Forelimb muscle (tissue), 1 donor: Measurements from ENCODE around the gene MACF1. TPM values are rescaled to one million over a fixed set of nuclear protein-coding genes. Genes with fewer than 3 reads are reported as not detected.
"Not testable (repeated sequence)": the region's sequence is repeated elsewhere in the genome, so short reads cannot be mapped to it uniquely, and the experiment has no call there.

Source experiments
- DNase-seq: peaks from one replicate; pipeline ENCODE4 v3.0.0-alpha.2; 2013; ENCODE audit warnings: low read depth
- polyA plus RNA-seq: library from polyadenylated mRNA; unstranded; fragments of 120-200 nt; gene quantifications from one replicate; pipeline ENCODE4 v1.2.1, GENCODE V29; 2013; ENCODE audit not compliant: insufficient read length

The MACF1 gene
- polyA plus RNA-seq, 1 donor, result 263 TPM

DNA sequence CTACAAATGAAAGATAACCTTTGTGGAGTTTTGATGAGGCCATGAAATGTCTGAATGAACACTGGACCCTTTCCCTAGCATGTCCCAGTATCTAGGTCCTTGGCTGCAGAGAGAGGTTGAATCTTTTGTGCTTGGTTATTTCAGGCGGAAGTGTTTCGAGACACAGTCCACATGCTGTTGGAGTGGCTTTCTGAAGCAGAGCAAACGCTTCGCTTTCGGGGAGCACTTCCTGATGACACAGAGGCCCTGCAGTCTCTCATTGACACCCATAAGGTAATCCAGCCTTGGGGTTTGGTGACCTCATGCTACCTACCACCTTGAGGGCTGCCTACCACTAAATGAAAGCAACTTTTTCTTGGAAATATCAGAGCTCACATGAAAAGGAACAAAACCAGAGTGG lies 248.0 kb downstream of the MACF1 start:
- no peak for DNase-seq

DNA sequence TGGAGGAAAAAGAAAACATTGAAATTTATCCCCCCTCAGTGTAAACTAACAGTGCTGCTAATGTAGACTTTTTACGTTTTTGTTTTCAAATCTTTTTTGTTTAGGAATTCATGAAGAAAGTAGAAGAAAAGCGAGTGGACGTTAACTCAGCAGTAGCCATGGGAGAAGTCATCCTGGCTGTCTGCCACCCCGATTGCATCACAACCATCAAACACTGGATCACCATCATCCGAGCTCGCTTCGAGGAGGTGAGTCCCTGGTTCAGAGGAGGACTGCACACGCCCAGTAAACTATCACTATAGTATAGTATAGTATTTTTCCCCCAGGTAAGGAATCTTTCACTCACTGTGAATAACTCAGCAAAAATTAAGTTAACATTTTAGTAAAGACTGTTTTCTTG lies 249.1 kb downstream of the MACF1 start:
- no peak for DNase-seq

DNA sequence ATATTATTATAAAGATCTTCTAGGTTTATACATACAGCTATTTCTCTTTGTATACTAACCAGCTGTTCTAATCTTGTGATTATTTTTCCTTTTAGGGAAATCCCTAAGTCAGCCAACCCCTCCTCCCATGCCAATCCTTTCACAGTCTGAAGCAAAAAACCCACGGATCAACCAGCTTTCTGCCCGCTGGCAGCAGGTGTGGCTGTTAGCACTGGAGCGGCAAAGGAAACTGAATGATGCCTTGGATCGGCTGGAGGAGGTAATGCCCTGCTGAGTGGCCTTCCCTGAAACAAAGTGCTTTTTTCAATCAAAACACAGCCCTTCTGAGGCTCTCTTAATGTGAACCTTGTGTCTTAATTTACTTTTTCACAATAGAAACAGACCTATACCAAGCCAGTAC lies 254.5 kb downstream of the MACF1 start:
- no peak for DNase-seq

DNA sequence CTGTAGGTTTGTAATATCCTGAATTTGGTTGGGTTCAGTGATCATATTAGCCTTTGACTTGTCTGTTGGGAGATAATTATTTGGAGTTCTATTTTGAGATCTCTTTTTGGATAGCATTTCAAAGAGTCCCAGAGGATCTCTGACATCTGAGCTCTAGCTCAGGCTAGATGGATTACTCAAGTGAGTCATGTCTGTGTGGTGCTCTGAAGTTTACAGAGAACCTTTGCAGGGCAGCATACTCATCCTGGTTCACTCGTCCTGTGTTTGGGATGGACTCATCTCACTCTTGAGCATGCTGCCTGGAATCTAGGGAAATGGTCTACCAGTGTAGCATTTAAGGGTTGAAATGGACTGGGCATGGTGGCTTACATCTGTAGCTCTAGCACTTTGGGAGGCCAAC lies 257.6 kb downstream of the MACF1 start:
- no peak for DNase-seq

DNA sequence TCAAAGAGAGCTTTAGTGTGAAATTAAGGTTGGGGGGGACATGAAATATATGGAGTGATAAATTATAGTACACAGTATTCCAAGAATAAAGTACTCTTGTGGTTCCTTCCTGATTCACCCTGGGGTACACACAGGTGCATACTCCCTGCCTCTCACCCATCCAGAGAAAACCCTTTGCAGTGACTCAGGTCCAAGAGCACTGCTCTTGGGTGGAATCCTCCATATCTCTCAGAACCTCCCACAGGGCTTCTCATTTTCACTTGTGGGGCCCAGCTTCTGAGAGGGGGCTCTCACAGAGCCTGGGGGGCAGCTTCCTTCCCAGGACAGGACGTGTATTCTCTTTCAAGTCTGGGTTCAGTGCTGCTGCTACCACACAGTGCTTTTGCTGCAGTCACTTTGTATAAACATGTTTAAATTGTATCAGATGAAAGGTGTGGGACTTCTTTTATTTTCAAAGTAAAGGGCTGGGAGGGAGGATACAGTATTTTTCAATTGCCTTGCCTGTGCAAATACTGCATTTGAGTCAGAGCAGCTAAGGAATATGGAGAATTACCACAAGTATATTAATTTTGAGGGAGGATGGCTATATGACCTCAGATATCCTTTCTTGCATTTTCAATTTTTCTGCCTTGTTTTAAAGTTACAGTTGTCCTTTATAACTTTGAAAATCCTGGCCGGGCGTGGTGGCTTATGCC lies 262.1 kb downstream of the MACF1 start:
- DNase-seq, result no peak

DNA sequence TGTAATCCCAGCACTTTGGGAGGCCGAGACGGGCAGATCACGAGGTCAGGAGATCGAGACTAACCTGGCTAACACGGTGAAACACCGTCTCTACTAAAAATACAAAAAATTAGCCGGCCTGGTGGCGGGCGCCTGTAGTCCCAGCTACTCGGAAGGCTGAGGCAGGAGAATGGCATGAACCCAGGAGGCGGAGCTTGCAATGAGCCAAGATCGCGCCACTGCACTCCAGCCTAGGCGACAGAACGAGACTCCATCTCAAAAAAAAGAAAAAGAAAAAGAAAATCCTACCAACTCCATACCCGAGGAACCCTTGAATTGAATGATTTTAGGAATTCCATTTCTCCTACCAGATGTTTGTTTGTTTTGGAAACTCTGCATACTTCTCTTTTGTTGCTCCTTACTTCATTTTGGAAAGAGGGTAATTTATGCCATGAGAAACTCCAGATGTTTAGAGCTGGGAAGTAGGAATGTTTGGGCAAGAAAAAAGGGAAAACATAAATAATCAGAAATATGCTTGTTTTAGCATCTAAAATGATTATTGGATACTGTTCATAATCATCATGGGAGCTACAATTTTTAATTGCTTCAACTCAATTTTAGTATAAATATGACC lies 262.7 kb downstream of the MACF1 start:
- DNase-seq, result not testable (repeated sequence)

DNA sequence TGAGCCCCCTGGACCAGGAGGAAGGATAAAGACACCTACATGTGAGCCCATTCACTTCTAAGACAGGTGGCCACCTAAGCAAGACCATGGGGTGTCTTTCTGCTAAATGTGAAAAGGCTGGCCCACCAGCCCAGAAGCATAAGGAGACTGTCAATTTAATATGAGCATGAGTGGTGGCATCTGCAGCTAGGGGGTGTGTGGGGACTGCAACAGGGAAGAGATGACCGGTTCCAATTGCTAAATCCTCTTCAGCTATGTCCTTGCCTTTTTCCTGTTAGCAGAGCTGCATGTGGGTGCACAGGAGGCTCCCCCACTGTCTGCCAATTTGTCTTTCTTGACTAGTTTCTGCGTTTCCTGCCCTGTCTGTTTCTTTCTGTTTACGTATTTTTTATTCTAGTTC lies 264.7 kb downstream of the MACF1 start:
- DNase-seq, result no peak

DNA sequence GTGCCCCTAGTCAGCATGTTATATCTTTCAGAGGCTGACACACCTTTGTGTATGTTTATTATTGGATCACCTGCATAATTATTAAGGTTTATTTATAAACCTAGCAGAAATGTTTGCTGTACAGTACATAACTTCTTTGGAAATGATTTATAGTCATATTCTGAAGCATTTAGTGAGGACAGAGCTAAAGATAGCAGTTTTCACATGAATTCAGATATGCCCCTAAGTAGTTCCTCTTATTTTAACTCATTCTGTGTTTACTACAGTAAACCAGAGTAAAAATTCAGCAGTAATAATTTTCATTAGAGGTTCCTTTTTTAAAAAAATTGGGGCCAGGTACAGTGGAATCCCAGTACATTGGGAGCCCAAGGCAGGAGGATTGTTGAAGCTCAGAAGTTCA lies 265.5 kb downstream of the MACF1 start:
- DNase-seq, result no peak

DNA sequence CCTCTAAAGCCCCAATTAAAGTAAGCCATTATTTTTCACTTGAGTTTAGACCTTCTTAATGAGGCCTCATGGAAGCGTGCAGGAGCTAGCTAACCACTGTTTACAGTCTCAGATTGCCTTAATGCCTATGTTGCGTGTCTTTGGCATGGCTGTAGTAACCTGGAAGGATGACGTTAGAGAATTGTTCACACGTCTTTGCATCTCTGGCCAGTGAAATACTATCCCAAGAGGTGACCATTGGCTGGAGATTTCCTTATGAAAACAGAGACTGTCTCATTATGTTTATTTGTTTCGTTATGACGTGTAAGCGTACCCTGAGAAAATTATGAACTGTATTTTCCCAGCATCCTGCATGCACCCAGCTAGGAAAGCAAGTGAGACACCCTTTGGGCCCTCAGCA lies 268.3 kb downstream of the MACF1 start:
- no peak for DNase-seq

DNA sequence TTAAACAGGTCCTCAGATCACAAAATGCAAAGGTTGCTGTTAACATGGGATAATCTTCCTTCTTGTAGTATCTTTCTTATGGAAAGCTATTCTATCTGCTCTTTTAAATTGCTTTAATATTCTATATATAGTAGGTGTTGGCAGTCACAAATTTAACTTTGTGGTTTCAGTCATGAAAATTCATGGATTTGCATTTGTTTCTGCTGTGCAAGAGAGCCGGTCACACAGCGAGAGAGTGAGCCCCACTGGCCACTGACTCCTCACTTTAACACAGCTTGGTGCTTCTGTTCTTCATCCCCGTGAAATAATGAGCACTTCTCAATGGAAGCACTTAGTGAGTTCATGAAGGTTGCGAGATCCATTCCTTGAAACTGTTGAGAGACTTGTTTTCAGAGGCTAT lies 268.8 kb downstream of the MACF1 start:
- no peak for DNase-seq

DNA sequence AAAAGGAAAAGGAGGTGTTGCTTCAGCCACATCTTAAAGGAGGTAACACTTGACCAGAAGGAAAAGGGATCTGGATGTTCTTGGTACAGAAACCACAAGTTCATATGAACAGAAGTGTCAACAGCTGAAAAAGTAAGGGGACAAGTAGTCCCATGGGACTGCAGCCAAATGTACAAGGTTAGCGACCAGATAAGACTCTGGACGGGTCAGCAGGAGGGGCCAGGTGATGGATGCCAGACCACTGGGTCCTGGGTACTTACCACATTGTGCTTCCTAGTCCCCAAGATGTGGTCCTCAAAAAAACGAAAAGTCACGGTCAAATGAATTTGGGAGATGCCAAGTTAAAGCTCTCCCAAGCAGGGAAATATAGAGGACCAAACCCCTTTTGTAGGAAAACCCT lies 270.3 kb downstream of the MACF1 start:
- DNase-seq, result no peak

DNA sequence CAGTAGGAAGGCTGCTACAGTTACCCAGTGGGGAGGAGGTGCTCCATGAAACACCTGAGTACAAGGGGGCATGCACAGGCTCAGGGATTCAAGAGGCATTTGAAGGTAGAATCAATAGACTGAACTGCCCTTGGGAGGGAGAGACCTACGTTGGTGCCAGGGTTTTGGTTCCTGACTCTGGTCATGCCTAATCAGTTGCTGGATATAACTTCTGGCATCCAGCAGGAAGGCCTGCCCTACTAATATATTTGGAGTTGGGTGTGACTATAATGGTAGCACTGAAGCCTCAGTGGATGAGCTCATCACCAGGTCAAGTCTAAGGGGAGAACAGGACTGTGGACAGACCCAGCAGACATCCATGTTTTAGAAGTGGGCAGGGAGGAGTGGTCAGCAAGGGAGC lies 271.1 kb downstream of the MACF1 start:
- DNase-seq, result not testable (repeated sequence)

DNA sequence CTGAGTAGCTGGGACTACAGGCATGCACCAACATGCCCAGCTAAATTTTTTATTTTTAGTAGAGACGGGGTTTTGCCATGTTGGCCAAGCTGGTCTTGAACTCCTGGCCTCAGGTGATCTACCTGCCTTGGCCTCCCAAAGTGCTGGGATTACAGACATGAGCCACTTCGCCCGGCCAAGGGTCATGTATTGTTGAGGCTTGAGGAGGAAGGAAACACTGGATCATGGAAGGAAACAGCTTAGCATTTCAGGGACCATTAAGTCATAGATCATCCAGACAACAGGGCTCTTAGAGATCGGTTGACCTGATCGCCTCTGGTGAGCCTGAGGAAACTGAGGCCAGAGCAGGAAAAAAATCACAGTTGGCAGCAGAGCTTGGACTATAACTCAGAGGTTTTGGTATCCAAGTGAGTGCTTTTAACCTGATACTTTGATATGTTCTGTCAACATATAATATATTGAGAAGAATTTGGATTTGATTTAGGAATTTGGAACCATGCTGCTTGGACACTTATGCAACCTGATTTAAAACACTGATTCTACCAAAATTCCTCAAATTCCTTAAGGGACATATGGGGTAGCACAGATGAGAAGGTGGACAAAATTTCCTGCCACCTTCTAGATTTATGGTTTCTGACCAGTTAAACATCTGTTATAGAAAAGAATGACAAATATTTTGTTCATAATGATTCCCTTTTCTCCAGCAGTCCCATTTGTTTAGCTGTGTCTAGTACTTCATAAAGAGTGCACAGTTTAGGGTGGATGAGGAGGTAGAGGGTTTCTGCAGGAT lies 273.8 kb downstream of the MACF1 start:
- DNase-seq, result no peak

DNA sequence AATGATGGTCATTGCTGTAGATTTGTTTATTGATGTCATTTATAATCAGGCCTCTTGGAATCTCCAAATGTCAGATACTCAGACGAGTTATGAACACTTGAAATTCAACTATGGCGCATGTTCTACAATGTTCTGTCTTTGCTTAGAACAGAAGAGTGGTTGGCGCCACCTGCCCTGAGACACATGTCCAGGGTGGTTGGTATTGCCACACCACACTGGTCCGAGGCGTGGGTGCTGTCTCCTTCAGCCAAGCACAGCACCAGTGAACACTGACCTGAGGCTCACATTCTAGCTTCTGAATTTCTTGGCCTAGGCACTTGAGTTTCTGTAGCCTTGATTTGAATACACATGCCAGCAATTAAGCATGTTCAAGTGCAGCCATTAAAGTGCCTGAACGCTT lies 276.8 kb downstream of the MACF1 start:
- no peak for DNase-seq

DNA sequence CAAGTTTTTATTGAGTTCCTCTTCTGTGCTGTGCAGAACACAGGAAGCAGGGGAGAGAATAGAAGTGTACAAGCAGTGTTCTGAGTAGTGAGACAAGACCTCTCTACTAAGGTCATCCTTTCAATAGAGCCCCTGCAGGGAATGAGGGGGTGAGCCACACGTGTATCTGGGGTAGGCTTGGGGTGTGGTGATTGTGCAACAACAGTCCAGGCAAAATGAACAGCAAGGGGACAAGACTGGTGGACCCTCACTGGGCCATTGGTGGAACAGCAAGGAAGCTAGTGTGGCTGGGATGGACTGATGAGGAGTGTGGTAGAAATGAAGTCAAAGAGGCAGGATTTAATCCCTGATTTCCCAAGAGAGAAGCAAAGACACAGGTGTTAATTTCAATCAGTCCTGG lies 278.8 kb downstream of the MACF1 start:
- DNase-seq, result no peak

DNA sequence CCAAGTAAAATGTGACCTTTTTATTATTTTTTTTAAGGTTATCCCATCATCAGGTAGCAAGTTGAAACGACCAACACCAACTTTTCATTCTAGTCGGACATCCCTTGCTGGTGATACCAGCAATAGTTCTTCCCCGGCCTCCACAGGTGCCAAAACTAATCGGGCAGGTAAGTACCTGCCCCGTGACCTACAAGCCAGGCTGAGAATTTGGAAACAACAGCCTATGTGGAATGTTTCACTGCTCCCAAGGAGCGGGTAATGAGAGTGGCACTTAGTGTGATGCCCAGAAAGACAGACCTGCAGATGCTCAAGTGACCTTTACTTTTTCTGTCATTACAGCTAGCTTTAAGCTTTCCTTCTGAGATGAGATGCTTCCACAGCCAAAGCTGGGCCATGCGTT lies 280.1 kb downstream of the MACF1 start:
- DNase-seq, result no peak

DNA sequence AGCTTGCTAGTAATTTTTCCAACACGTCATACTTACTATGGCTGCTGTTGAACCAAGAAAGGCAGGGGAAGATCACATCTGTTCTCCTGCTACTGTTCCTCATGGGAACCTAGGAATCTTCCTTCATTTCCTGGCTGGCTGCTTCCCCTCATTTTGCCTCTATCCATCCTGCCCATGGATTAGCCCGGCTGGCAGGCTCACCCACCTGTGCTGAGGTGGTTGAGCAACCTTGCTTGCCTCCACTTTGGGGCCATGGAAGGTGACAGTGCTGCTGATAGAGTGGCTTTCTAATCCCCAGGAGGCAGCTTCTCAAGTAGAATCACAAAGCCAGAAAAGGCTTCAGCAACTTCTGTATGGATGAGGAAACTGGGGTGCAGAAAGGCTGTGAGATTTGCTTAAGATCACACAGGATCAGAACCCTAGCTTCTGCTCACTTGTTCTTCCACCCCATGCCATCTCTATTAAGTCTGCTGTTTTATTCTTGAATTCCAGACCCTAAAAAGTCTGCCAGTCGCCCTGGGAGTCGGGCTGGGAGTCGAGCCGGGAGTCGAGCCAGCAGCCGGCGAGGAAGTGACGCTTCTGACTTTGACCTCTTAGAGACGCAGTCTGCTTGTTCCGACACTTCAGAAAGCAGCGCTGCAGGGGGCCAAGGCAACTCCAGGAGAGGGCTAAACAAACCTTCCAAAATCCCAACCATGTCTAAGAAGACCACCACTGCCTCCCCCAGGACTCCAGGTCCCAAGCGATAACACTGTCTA lies 280.7 kb downstream of the MACF1 start:
- no peak for DNase-seq

DNA sequence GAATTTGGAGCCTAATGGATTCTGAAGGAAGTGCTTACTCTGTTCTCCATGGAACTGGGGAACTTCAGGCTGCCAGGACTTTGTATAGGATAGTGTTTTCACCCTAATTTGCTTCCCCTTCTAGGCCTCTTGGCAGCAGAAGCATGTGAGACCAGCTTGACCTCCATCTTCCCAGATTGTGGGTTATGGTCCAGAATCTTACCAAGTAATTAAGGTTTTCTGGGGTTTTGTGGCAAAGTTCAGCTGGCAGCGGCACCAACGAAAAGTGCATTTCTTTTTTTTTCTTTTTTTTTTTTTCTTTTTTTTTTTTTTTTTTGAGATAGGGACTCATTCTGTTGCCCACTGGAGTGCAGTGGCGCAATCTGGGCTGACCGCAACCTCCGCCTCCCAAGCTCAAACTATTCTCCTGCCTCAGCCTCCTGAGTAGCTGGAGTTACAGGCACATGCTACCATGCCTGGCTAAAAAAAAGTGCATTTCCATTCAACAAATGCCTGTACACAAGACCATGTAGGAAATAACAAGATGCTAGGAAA lies 283.6 kb downstream of the MACF1 start:
- DNase-seq, result no peak

DNA sequence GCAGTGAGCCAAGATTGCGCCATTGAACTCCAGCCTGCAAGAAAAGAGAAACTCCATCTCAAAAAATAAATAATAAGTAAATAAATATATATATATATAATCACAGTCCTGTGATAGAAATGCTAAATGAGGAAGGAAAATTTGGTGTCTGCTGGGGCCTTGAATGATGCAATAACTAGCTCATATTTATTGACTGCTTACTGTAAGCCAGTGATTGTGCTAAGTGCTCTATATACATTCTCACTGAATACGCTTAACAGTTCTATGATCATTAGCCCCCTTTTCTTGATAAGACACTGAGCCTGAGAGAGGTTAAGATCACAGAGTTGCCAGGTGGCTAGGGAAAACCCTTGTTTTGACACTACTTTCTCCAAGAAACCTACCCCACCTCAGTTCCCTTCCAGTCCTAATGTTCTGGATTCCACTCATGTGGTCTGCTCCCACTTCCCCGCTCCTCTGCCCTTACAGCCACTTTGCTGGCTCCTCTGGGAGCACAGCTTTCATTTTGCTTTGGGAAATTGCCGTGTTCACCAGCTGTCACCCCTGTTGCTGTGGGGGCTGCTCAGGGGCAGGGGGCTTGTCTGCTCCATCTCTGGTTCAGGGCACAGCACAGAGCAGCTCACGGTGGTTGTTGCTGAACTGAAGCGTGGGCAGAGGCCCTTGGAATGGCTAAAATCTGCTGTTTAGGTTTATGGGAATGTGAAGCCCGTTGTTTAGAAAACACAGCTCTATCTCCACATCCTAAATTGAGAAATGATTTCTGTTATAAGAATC lies 284.5 kb downstream of the MACF1 start:
- DNase-seq, result no peak

DNA sequence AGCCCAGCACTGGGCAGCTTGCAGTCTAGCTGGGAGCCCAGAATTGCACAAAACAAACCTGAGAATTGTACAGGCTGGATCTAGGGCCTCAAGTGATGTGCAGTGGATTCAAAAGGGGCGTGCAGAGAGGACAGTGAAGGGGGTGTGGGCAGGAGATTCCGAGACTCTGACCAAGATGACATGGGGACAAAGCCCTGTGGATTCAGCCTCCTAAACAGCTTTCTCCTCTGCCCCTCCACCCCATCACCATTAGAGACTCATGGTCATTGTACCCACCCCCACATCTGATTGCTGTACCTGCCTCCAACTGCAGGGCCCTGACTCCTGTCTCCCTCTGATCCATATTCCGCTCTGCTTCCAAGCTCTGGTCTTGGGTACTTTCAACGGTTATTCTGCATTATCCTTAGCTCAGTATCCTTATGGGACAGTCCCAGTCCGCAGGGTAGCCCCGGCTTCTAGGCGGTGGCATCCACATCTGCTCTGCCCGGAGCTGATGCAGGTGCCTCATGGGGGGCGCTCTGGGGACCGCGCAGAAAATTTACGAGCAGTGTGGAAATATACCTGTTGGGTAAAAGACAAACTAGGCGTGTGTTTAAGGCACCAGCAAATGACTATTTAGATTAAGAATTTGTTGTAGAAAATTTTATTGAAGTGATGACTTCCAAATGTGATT lies 285.2 kb downstream of the MACF1 start:
- DNase-seq, result no peak
